Measurements from ENCODE around the gene CTSA.
A peak's percentile ranks its signal among the peaks of the same experiment; 100 is the strongest.

The CTSA gene

DNA sequence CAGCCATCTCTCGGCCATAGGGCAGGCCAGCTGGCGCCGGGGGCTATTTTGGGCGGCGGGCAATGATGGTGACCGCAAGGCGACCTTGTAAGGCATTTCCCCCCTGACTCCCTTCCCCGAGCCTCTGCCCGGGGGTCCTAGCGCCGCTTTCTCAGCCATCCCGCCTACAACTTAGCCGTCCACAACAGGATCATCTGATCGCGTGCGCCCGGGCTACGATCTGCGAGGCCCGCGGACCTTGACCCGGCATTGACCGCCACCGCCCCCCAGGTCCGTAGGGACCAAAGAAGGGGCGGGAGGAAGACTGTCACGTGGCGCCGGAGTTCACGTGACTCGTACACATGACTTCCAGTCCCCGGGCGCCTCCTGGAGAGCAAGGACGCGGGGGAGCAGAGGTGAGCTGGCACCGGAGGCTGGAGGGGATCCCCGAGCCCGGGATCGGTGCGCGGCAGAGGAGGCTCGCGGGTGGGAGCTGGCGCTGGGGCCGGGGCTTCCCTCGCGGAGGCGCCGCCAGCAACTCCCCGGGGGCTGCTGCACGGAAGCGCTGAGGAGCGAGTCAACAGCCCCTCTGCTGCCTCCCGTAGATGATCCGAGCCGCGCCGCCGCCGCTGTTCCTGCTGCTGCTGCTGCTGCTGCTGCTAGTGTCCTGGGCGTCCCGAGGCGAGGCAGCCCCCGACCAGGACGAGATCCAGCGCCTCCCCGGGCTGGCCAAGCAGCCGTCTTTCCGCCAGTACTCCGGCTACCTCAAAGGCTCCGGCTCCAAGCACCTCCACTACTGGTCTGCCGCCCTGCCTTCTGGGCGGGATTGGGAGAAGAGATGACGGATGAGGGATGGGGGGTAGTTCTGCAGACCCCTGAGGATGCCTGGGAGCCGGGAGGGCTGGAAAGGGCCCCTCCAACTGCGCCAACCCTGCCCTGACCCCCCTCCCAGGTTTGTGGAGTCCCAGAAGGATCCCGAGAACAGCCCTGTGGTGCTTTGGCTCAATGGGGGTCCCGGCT lies at the start of gene CTSA, which contains the start of gene NEURL2:
Gene CTSA, plus strand, starts transcription at position 351 of the 999 bp plus-strand sequence. Its CDS starts 234 bp downstream, at position 585.
Gene NEURL2, minus strand, starts transcription at position 224 of the 999 bp plus-strand sequence. Its CDS starts 217 bp downstream, at position 7.
- DNase-seq = peak; percentile 76

DNA sequence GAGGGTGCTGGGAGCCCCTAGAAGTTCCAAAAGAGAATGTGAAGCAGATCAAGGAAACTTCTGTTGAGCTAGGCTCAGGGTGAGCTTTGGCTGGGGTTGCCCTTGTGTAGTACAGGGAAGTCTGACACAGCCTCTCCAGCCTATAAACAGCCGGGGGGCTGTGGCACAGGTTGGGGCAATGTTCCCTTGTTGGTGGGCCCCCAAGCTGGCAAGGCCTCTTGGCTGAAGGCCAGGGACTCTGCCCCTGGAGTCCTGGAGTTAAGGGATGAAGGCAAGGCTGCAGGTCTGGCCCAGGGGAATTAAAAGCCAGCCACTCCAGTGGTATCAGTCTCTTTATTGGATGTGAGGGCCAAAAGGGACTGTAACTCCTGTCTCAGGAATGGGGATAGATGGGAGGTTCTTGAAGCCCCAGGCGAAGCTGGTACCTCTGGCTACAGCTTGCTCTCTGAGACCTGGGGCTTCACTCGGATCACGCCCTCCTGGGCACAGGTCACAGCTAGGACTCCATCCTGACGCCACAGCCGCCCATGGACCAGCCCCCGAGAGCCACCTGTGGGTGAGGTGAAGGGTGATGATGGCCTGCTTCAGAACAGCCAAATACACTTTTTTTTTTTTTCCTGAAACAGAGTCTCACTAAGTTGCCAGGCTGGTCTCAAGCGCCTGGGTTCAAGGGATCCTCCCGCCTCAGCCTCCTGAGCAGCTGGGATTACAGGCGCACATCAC lies 49.6 kb upstream of the CTSA start:
- no peak for DNase-seq

- DNase-seq = peak; percentile 39
Observed at GRCh38 chr20:45842169-45842812, 48.8 kb upstream of the CTSA start.

DNA sequence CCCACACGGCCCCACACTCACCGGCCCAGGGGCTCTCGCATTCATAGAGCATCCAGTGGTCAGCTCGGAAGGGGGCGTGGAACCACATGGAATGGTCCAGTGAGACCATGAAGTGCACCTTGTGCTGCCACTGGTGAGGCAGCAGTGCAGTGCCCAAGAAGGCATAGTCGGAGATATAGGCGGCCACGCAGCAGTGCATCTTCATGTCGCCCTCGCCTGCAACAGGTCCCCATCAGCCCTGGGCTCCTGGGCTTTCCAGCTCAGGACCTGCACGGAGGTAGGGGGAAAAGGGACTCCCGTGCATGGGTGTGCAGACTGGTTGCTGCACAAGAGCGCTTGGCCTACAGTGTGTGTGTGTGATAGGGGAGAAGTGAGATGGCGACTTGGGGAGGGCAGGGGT lies 47.6 kb upstream of the CTSA start:
- no peak for DNase-seq

DNA sequence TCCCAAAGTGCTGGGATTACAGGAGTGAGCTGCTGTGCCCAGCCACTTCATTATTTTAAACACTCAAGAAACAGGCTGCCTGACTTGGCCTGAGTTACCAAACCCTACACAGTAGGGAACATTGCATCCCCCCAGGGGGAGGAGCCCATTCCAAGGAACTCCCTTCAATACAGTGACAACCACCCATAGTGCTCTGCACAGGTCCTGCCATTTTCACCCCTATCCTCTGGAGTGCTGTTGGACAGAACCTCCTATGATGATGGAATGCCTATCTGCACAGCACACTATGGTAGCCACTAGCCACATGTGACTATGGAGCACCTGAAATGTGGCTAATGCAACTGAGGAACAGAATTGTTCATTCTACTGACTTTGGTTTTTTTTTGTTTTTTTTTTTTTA lies 45.7 kb upstream of the CTSA start:
- DNase-seq = no peak

- no peak for DNase-seq
Observed at GRCh38 chr20:45848421-45848820, 42.7 kb upstream of the CTSA start.

DNA sequence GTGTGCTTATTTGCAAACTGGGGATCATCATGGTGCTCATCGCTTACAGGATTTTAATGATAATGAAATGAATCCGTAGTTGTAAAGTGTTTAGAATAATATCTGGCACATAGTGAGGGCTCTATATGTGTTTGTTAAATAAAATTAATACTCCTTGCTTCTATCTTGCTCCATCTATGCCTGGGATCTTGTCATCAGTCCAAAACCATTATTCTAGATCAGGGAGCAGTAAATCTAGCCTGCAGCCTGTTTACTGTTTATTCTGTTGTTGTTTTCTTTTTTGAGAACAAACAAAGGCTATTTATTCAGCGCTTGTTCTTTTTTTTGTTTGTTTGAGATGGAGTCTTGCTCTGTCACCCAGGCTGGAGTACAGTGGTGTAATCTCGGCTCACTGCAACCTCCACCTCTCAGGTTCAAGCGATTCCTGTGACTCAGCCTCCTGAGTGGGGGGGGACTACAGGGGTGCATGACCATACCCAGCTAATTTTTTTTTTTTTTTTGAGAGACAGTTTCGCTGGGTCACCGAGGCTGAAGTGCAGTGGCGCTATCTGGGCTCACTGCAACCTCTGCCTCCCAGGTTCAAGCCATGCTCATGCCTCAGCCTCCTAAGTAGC lies 42.1 kb upstream of the CTSA start:
- no peak for DNase-seq

- no peak for DNase-seq
Observed at GRCh38 chr20:45850238-45850637, 40.9 kb upstream of the CTSA start.

DNA sequence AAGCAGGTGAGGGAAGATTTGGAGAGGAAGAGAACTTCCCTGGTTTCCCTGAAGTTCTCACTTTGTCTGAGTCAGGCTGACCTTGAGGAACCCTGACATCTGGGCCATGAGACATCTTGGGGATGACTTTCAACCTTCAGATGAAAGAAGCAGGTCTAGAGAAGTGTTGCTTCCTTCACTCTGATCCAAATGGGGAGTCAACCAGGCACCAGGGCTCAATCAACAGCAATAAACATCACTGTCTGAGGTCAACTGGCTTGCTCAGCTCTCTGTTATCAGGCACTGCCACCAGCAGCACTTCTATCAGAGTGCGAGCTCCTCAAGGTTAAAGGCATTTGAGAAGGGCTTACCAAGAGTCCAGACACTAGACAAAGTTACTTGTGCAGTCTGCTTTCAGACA lies 40.2 kb upstream of the CTSA start:
- no peak for DNase-seq

GRCh38 chr20:45851501-45851900 lies 39.6 kb upstream of the CTSA start:
- DNase-seq = no peak

GRCh38 chr20:45852326-45852725 lies 38.8 kb upstream of the CTSA start:
- DNase-seq = no peak

- DNase-seq = no peak
Observed at GRCh38 chr20:45853484-45853883, 37.7 kb upstream of the CTSA start.

DNA sequence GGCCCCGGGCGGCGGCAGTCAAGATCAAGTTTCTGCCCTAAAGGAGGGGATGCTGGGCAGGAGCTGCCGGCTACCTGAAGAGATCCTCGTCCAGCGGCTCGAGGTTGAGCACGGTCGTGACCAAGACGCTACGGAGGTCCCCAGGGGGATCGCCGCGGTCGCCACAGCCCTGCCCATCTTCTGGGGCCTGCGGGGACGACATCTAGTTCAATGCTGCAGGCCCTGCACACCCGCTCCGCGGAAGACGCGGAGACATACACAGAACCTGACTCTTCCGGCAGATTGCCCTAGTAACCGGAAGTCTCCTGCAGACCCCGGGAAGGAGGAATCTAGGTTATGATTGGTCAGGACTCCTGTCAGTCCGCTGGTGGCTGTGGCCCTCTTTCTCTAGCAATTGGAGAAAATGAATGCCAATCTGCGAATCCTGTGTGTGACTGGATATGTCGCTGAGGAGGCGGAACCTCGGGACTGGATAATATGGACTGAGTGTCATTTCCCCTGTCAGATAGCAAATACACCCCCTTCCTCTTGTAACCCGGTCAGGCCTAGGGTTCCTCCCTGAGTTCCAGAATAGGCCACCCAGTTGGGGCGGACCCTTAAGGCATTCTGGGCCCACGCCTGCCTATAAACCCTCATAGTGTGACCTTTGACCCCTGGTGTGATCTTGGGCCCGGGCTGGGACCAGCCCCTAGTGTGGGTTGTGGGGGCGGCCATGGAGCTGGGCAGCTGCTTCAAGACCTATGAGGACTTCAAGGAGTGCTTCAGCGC lies 33.8 kb upstream of the CTSA start, which contains the start of the genes ACOT8 and ZSWIM3:
Gene ACOT8, minus strand, starts transcription at position 279 of the 768 bp plus-strand sequence. Its CDS starts 77 bp downstream, at position 202.
Gene ZSWIM3, plus strand, starts transcription at position 501 of the 768 bp plus-strand sequence. Its CDS starts 212 bp downstream, at position 713.
- peak; percentile 100 for DNase-seq

DNA sequence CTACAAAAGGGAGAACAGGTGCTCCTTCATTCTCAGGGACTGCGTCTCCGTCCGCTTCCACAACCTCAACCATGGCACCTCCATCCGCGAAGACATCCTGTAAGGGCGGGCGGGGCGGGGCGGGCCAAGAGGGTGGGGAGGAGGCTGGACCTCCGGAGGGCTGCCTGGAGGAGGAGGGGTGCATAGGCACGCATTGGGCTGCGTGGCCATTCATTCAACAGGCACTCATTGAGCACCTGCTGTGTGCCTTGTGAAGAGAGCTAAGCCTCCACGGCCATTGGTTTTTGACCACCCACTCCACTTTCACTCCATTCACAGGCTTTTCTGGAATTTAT lies 33.3 kb upstream of the CTSA start:
- peak; percentile 21 for DNase-seq

DNA sequence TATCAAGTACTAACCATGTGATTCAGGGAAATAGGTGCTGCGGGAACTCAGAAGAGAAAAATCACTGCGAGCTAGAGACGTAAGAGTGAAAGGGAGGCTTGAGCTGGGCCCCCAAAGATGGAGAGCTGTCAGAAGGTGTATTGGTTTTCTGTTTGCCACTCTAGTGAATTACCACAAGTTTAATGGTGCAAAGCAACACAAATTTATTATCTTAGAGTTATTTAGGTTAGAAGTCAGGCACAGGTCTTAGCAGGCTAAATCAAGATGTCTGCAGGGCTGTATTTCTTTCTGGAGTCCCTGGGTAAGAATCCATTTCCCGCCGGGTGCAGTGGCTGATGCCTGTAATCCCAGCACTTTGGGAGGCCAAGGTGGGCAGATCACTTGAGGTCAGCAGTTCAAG lies 31.2 kb upstream of the CTSA start:
- no peak for DNase-seq

GRCh38 chr20:45860560-45861220 lies 30.4 kb upstream of the CTSA start:
- DNase-seq = no peak

- no peak for DNase-seq
Observed at GRCh38 chr20:45861221-45862075, 29.7 kb upstream of the CTSA start.

DNA sequence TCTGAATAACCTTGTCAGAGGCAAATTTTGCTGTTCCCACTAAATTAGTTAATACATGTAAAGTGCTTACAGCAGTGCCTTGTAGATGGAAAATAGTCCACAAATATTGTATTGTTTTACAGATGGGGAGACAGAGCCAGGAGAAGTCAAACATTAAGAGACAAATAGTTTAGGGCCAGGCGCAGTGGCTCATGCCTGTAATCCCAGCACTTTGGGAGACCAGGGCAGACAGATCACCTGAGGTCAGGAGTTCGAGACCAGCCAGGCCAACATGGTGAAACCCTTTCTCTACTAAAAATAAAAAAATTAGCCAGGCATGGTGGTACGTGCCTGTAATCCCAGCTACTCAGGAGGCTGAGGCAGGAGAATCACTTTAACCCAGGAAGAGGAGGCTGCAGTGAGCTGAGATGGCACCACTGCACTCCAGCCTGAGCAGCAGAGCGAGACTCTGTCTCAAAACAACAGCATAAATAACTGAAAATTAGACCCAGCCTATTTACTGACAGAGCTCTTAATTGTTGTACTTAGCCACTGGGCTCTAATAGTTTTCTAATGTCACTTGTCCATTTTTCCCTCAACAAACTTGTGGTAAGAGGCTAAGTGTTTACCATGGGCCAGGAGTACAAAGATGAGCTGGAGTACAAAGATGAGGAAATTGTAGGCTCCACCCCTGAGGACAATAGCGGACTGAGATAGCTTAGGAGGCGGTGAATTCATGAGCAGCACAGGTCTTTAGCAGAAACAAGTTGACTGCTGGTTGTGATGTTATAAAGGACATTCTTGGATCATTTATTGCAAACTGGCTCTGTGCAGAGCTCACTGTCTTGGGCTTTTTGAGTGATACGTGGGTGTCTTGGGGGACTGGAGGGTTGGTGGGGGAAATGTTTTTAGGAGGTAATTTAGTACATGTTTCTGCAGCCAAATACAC lies 27.3 kb upstream of the CTSA start:
- DNase-seq = no peak

- DNase-seq = no peak
Observed at GRCh38 chr20:45866454-45866853, 24.7 kb upstream of the CTSA start.

All from inflammatory macrophage treated with lipopolysaccharide for 4 hours (primary cell).